PC-3 (cell line): Measurements from ENCODE around the gene MIB1. TPM values are rescaled to one million over a fixed set of nuclear protein-coding genes. Genes with fewer than 3 reads are reported as not detected.

Experiments used
- ATAC-seq: fragments of 200-7000 bp; cut with Tn5 transposase; 2 replicates; pipeline ENCODE4 v1.9.1; 2020; ENCODE audit warnings: mild to moderate bottlenecking, moderate library complexity
- BruUV-seq: library from RNA; stranded (reverse); fragments of 400-500 nt; replicated peaks from 2 replicates; lab custom pipeline; 2021; lab: Mats Ljungman, UMichigan
- CTCF ChIA-PET: fragments of 300-600 bp; sonication (Branson Sonifier 250); formaldehyde crosslinking; loops from one replicate; lab custom pipeline; 2022; ENCODE audit warnings: antibody characterized with exemption; lab: Charles Lee
- POLR2A ChIA-PET: fragments of 300-600 bp; sonication (Branson Sonifier 250); formaldehyde crosslinking; loops from one replicate; lab custom pipeline; 2022; ENCODE audit warnings: antibody characterized with exemption; ENCODE audit not compliant: unreplicated experiment; lab: Charles Lee
- DNase-seq: peaks from one replicate; pipeline ENCODE4 v3.0.0-alpha.2; 2015
- H2AFZ ChIP-seq: fragments of 300-600 bp; sonication (generic); 2 replicates; pipeline ENCODE4 v1.6.0; 2016; ENCODE audit warnings: antibody characterized with exemption, low read length
- H3F3A ChIP-seq: fragments of 300-600 bp; sonication (generic); one replicate; pipeline ENCODE4 v1.6.0; 2017; ENCODE audit warnings: antibody characterized with exemption, low read length, control low read depth, mild to moderate bottlenecking; ENCODE audit not compliant: unreplicated experiment
- H3K27ac ChIP-seq: fragments of 300-600 bp; sonication (generic); 2 replicates; pipeline ENCODE4 v1.5.1; 2016; ENCODE audit warnings: mild to moderate bottlenecking, low read length
- H3K27me3 ChIP-seq: fragments of 300-600 bp; sonication (generic); 2 replicates; pipeline ENCODE4 v1.6.1; 2016; ENCODE audit warnings: low read length, mixed read lengths
- H3K36me3 ChIP-seq: fragments of 300-600 bp; sonication (generic); 2 replicates; pipeline ENCODE4 v1.6.1; 2016; ENCODE audit warnings: low read depth, mixed run types, low read length, mixed read lengths
- H3K4me1 ChIP-seq: fragments of 300-600 bp; sonication (generic); 2 replicates; pipeline ENCODE4 v1.5.1; 2016; ENCODE audit warnings: low read length; ENCODE audit not compliant: insufficient read depth
- H3K4me2 ChIP-seq: fragments of 300-600 bp; sonication (generic); 2 replicates; pipeline ENCODE4 v1.6.0; 2016; ENCODE audit warnings: low read length
- H3K4me3 ChIP-seq: fragments of 300-600 bp; sonication (generic); 2 replicates; pipeline ENCODE4 v1.5.1; 2016; ENCODE audit warnings: mild to moderate bottlenecking, low read length, mixed read lengths
- H3K79me2 ChIP-seq: fragments of 300-600 bp; sonication (generic); 2 replicates; pipeline ENCODE4 v1.6.1; 2017; ENCODE audit warnings: low read length, mixed read lengths
- H3K9ac ChIP-seq: fragments of 300-600 bp; sonication (generic); 2 replicates; pipeline ENCODE4 v1.6.0; 2016; ENCODE audit warnings: mild to moderate bottlenecking, low read length
- H3K9me2 ChIP-seq: fragments of 300-600 bp; sonication (generic); replicated peaks from 2 replicates; pipeline ENCODE4 v1.6.1; 2016; ENCODE audit warnings: mixed run types, low read length, mixed read lengths
- H3K9me3 ChIP-seq: fragments of 300-600 bp; sonication (generic); 2 replicates; pipeline ENCODE4 v1.6.1; 2016; ENCODE audit warnings: low read length, mixed read lengths
- H4K20me1 ChIP-seq: fragments of 300-600 bp; sonication (generic); 2 replicates; pipeline ENCODE4 v1.6.1; 2016; ENCODE audit warnings: low read length, mixed read lengths
- EZH2 ChIP-seq: fragments of 300-600 bp; sonication (generic); IDR thresholded peaks from one replicate; pipeline ENCODE4 v1.6.1; 2017; ENCODE audit warnings: antibody characterized with exemption, mild to moderate bottlenecking, low read length; ENCODE audit not compliant: unreplicated experiment
- EZH2phosphoT487 ChIP-seq: fragments of 300-600 bp; sonication (generic); IDR thresholded peaks from 2 replicates; pipeline ENCODE4 v1.6.1; 2018; ENCODE audit warnings: mild to moderate bottlenecking, antibody characterized with exemption, low read length, borderline replicate concordance
- intact Hi-C: fragments of 100-400 bp; cut with micrococcal nuclease; formaldehyde crosslinking; loops from 2 replicates; pipeline ENCODE4 v1.9.0; 2023
- total RNA-seq: library from RNA; depleted of rRNA; stranded (reverse); fragments of >200 nt; gene quantifications from 2 replicates; pipeline ENCODE4 v1.2.3, GENCODE V29; 2014
- TF ChIP-seq, protein P1 (sequence below): fragments of 300-600 bp; sonication (generic); conservative IDR thresholded peaks from 2 replicates; pipeline ENCODE4 v1.5.1; 2017; ENCODE audit warnings: antibody characterized with exemption, low read depth, mild to moderate bottlenecking, low read length

MIB1 gene
- total RNA-seq, 1 experiment from 2014 or later, result 25.1 TPM

DNA sequence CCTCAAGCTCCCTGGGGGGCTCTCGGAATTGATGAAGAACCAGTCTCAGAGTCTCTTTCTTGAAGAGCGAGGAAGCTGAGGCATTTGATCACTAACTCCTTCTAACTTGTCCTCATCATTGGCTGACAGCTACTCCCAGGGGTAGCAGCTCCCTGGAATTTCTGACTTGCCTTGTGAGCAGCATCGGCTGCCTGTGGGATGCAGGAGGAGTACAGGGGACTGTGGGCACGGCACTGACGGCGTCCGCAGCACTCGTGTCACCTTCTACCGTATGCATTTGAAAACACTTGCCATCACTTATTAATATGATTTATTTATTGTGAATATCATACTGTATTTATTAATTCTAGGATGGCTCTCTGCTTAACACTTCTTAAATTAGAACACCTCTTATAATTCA, 175.0 kb downstream of the MIB1 start:
- CTCF ChIA-PET, result interaction anchor here (0.6 kb wide), 1 partner anchor 279 kb away, joined by 3 read pairs; no protein-coding TSS in a partner anchor
- TF ChIP-seq EZH2 (no peak), EZH2phosphoT487 (no peak)
- TF ChIP-seq, protein P1, sequence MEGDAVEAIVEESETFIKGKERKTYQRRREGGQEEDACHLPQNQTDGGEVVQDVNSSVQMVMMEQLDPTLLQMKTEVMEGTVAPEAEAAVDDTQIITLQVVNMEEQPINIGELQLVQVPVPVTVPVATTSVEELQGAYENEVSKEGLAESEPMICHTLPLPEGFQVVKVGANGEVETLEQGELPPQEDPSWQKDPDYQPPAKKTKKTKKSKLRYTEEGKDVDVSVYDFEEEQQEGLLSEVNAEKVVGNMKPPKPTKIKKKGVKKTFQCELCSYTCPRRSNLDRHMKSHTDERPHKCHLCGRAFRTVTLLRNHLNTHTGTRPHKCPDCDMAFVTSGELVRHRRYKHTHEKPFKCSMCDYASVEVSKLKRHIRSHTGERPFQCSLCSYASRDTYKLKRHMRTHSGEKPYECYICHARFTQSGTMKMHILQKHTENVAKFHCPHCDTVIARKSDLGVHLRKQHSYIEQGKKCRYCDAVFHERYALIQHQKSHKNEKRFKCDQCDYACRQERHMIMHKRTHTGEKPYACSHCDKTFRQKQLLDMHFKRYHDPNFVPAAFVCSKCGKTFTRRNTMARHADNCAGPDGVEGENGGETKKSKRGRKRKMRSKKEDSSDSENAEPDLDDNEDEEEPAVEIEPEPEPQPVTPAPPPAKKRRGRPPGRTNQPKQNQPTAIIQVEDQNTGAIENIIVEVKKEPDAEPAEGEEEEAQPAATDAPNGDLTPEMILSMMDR, result no peak

DNA sequence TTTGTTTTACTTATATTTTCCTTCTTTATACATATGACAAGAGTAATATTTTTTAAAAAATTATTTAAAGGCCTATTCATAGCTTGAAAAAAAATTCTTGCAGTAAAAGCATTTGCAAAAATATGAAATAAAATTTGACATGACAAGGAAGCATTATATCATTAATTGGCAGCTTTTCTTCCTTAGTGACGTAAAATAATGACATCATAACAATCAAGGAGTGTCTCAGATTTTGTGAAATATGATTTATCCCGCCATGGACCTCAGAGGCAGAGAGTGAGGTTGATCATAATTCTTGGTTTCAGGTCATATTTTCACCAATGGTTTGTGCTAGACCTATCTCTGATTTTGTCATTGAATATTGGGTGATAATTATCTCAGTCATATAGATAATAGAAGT, 176.0 kb downstream of the MIB1 start:
- TF ChIP-seq, protein P1, result no peak
- TF ChIP-seq EZH2 (no peak), EZH2phosphoT487 (no peak)
- Histone ChIP-seq H3K4me2 (no peak overlapping the region), H4K20me1 (no peaks in the 10 kb centered on the region), H3K4me1 (no peaks in the 10 kb centered on the region), H3K27me3 (no peaks in the 10 kb centered on the region), H3K9me2 (no peaks in the 10 kb centered on the region), H3K9me3 (no peaks in the 10 kb centered on the region), H3K79me2 (no peaks in the 10 kb centered on the region), H3K27ac (no peak overlapping the region), H3K36me3 (no peaks in the 10 kb centered on the region), H3F3A (no peaks in the 10 kb centered on the region), H2AFZ (no peak overlapping the region), H3K4me3 (no peak overlapping the region), H3K9ac (no peak overlapping the region)
- CTCF ChIA-PET, result no interaction called here
- BruUV-seq, result no TSS peak
- POLR2A ChIA-PET, result interaction anchor here (0.7 kb wide), 1 partner anchor 493 kb away, joined by 3 read pairs; no protein-coding TSS in a partner anchor
- DNase-seq (no peak), ATAC-seq (no peak)
- intact Hi-C loops, result loop anchor here (5.0 to 10.0 kb wide), 2 partner anchors 458 to 551 kb away; no protein-coding TSS in a partner anchor

More for the DNA sequence above, 175.0 kb downstream of the MIB1 start:
- intact Hi-C loops, result loop anchor here (2.0 to 10.0 kb wide), 3 partner anchors 459 to 647 kb away; no protein-coding TSS in a partner anchor
- Histone ChIP-seq H2AFZ (no peak overlapping the region), H3K9ac (no peak overlapping the region), H3K27ac (no peak overlapping the region), H4K20me1 (no peaks in the 10 kb centered on the region), H3K36me3 (no peaks in the 10 kb centered on the region), H3K4me1 (no peaks in the 10 kb centered on the region), H3K4me2 (no peak overlapping the region), H3K79me2 (no peaks in the 10 kb centered on the region), H3K9me3 (no peaks in the 10 kb centered on the region), H3K9me2 (no peaks in the 10 kb centered on the region), H3K4me3 (no peak overlapping the region), H3F3A (no peaks in the 10 kb centered on the region), H3K27me3 (no peaks in the 10 kb centered on the region)
- no TSS peak for BruUV-seq
- POLR2A ChIA-PET, result no interaction called here
- DNase-seq (no peak), ATAC-seq (no peak)

DNA sequence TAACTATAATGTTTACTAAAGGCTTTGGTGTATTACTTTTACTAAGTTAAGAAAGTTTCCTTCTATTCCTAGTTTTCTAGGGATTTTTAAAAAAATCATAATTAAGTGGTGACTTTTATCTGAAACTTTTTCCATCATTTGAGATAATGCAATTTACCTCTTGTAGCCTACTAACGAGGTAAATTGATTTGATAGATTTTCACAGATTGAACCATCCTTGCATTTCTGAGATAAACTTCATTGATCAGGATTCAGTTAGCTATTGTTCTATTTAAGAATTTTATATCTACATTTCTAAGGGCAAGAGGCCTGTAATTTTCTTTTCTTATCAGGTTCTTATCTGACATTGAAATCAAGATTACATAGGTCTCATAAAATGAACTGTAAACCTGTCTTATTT, 178.1 kb downstream of the MIB1 start:
- no peak for ATAC-seq
- no peak overlapping the region for H3K27ac ChIP-seq

More for the DNA sequence above, 178.1 kb downstream of the MIB1 start:
- no peaks in the 10 kb centered on the region for H4K20me1 ChIP-seq
- DNase-seq, result no peak
- no peaks in the 10 kb centered on the region for H3F3A ChIP-seq
- H3K4me2 ChIP-seq, result no peak overlapping the region
- no peak overlapping the region for H3K4me3 ChIP-seq
- ChIA-PET POLR2A (no interaction called here), CTCF (no interaction called here)
- H2AFZ ChIP-seq, result no peak overlapping the region
- no peaks in the 10 kb centered on the region for H3K4me1 ChIP-seq
- H3K27me3 ChIP-seq, result no peaks in the 10 kb centered on the region
- no peaks in the 10 kb centered on the region for H3K79me2 ChIP-seq
- no peak overlapping the region for H3K9ac ChIP-seq
- H3K9me3 ChIP-seq, result no peaks in the 10 kb centered on the region
- intact Hi-C loops, result loop anchor here (5.0 to 10.0 kb wide), 2 partner anchors 456 to 549 kb away; no protein-coding TSS in a partner anchor
- BruUV-seq, result no TSS peak
- TF ChIP-seq EZH2, result no peak
- TF ChIP-seq, protein P1, result no peak
- TF ChIP-seq EZH2phosphoT487, result no peak
- H3K36me3 ChIP-seq, result no peaks in the 10 kb centered on the region
- H3K9me2 ChIP-seq, result no peaks in the 10 kb centered on the region
